GM23248 (cell line): ENCODE measurements around the gene CCDC186.

Source experiments
- EZH2 ChIP-seq: fragments of 200-600 bp; sonication (generic); IDR thresholded peaks from 2 replicates; pipeline ENCODE4 v1.6.1; 2018; ENCODE audit warnings: antibody characterized with exemption, mild to moderate bottlenecking; ENCODE audit not compliant: insufficient read depth, poor library complexity, severe bottlenecking
- EZH2phosphoT487 ChIP-seq: fragments of 200-600 bp; sonication (generic); IDR thresholded peaks from 2 replicates; pipeline ENCODE4 v1.6.1; 2018; ENCODE audit warnings: antibody characterized with exemption, moderate library complexity, mild to moderate bottlenecking, low read depth; ENCODE audit not compliant: insufficient read depth

DNA sequence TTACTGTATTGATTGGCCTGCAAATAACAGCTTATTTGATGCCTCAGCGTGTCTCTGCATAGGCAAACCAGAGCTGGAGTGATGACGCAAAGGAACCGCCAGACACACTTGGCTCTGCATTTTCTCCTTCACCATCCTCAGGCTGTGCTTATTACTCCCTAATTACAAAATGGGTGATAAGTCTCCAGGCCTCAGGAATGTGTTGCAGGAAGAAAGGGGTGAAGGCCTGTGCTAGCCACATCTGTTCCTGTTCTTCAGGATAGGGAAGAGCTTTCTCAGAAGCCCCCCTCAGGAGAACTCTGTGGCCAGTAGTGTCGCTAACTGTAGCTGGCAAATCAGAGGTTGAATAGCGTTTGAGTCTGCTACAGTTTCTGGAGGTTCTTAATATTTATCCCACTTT lies 10.3 kb upstream of the CCDC186 start:
- TF ChIP-seq EZH2 (no peak), EZH2phosphoT487 (no peak)
